Renal pelvis (tissue), 12 donors: Measurements from ENCODE around the gene TMEM143. TPM values are rescaled to one million over a fixed set of nuclear protein-coding genes. Genes with fewer than 3 reads are reported as not detected.

ENCODE experiments used
- DNase-seq: peaks from one replicate; pipeline ENCODE4 v3.0.0-alpha.2; 2013
- long read RNA-seq, 16 experiments: transcript quantifications; one replicate each; lab custom pipeline, GENCODE V29; 2026
- polyA plus RNA-seq, 3 donors: library from polyadenylated mRNA; unstranded; fragments of 120-200 nt; gene quantifications; one replicate each; pipeline ENCODE4 v1.2.1, GENCODE V29; 2013; ENCODE audit not compliant: insufficient read length in 3 of 3

Gene TMEM143
- polyA plus RNA-seq: 10 to 100 TPM; 13.5 to 15.7 (median 15.1) TPM
- long read RNA-seq, donor 1, partial matches to known transcripts: 0 of 1 reads
- long read RNA-seq, donor 1, other reads (novel, unspliced or antisense): 0 of 1 reads
- long read RNA-seq, donor 2, partial matches to known transcripts: 0 of 1 reads
- long read RNA-seq, donor 2, other reads (novel, unspliced or antisense): 0 of 1 reads
- long read RNA-seq, donor 3, partial matches to known transcripts: 0 of 3 reads
- long read RNA-seq, donor 3, other reads (novel, unspliced or antisense): 0 of 3 reads
- long read RNA-seq, donor 4, partial matches to known transcripts: 0 of 5 reads
- long read RNA-seq, donor 4, other reads (novel, unspliced or antisense): 0 of 5 reads
- long read RNA-seq, donor 5, partial matches to known transcripts: 0 of 2 reads
- long read RNA-seq, donor 5, other reads (novel, unspliced or antisense): 0 of 2 reads
- long read RNA-seq, donor 6, partial matches to known transcripts: 0 of 5 reads
- long read RNA-seq, donor 6, other reads (novel, unspliced or antisense): 0 of 5 reads
- long read RNA-seq, donor 7, partial matches to known transcripts: 0 of 3 reads
- long read RNA-seq, donor 7, other reads (novel, unspliced or antisense): 0 of 3 reads
- long read RNA-seq, donor 8, partial matches to known transcripts: 0 of 2 reads
- long read RNA-seq, donor 8, other reads (novel, unspliced or antisense): 0 of 2 reads
- long read RNA-seq, donor 9, partial matches to known transcripts: 0 of 6 reads
- long read RNA-seq, donor 9, other reads (novel, unspliced or antisense): 0 of 6 reads
- long read RNA-seq, donor 10, partial matches to known transcripts: 0 of 4 reads
- long read RNA-seq, donor 10, other reads (novel, unspliced or antisense): 0 of 4 reads
- long read RNA-seq, donor 11, partial matches to known transcripts: 0 of 3 reads
- long read RNA-seq, donor 11, other reads (novel, unspliced or antisense): 0 of 3 reads
- long read RNA-seq, donor 12, partial matches to known transcripts: 0 of 1 reads
- long read RNA-seq, donor 12, other reads (novel, unspliced or antisense): 0 of 1 reads
- long read RNA-seq, donor 13, partial matches to known transcripts: 0 of 1 reads
- long read RNA-seq, donor 13, other reads (novel, unspliced or antisense): 0 of 1 reads
- long read RNA-seq, donor 14: 0 reads
- long read RNA-seq, donor 15, partial matches to known transcripts: 0 of 2 reads
- long read RNA-seq, donor 15, other reads (novel, unspliced or antisense): 0 of 2 reads
- long read RNA-seq, donor 16, partial matches to known transcripts: 0 of 1 reads
- long read RNA-seq, donor 16, other reads (novel, unspliced or antisense): 0 of 1 reads

- DNase-seq: peak; percentile 100
Measured at GRCh38 chr19:48363810-48364597, at the start of gene TMEM143, which contains the start of gene SYNGR4. Gene TMEM143 (minus strand): TSS chr19:48363940. CDS start chr19:48363920, 20 bp downstream. Gene SYNGR4 (plus strand): TSS chr19:48364367. CDS start chr19:48365843, 1,476 bp downstream.

- DNase-seq: no peak
Measured at GRCh38 chr19:48405850-48406249, 42.1 kb upstream of the TMEM143 start.

GRCh38 chr19:48405010-48405659 lies 41.4 kb upstream of the TMEM143 start:
- DNase-seq: no peak

- DNase-seq: no peak
Measured at GRCh38 chr19:48403606-48404005, 39.9 kb upstream of the TMEM143 start.

GRCh38 chr19:48401287-48401686 lies 37.5 kb upstream of the TMEM143 start:
- no peak for DNase-seq

GRCh38 chr19:48400018-48400742 lies 36.4 kb upstream of the TMEM143 start:
- no peak for DNase-seq

- peak; percentile 62 for DNase-seq
Measured at GRCh38 chr19:48398375-48399235, 34.9 kb upstream of the TMEM143 start.

- no peak for DNase-seq
Measured at GRCh38 chr19:48398102-48398374, 34.3 kb upstream of the TMEM143 start.

GRCh38 chr19:48397263-48398101 lies 33.7 kb upstream of the TMEM143 start:
- no peak for DNase-seq

- DNase-seq: no peak
Measured at GRCh38 chr19:48396824-48397176, 33.1 kb upstream of the TMEM143 start.

- DNase-seq: no peak
Measured at GRCh38 chr19:48396016-48396823, 32.5 kb upstream of the TMEM143 start.

- DNase-seq: no peak
Measured at GRCh38 chr19:48395499-48395898, 31.8 kb upstream of the TMEM143 start.

- no peak for DNase-seq
Measured at GRCh38 chr19:48395170-48395455, 31.4 kb upstream of the TMEM143 start.

GRCh38 chr19:48394331-48395169 lies 30.8 kb upstream of the TMEM143 start:
- DNase-seq: no peak

GRCh38 chr19:48393559-48394330 lies 30.0 kb upstream of the TMEM143 start, which contains the start of gene GRIN2D:
Gene GRIN2D (plus strand): TSS chr19:48393668. CDS start chr19:48398393, 4,725 bp downstream.
- DNase-seq: no peak
